IMR-90 (cell line): Measurements from ENCODE around the gene NECAB2. TPM values are rescaled to one million over a fixed set of nuclear protein-coding genes. Genes with fewer than 3 reads are reported as not detected.
A peak's percentile ranks its signal among the peaks of the same experiment; 100 is the strongest.

Experiments
- ATAC-seq: fragments of 200-7000 bp; cut with Tn5 transposase; 2 replicates; pipeline ENCODE4 v1.9.1; 2020; ENCODE audit warnings: low read depth, mild to moderate bottlenecking, moderate library complexity
- BruUV-seq: library from RNA; stranded (reverse); fragments of 400-500 nt; replicated peaks from 2 replicates; lab custom pipeline; 2021; lab: Mats Ljungman, UMichigan
- CTCF ChIA-PET: fragments of 300-600 bp; formaldehyde crosslinking; extraction: SDS; loops from one replicate; lab custom pipeline; 2021; ENCODE audit warnings: antibody characterized with exemption; lab: Yijun Ruan, JAX
- POLR2A ChIA-PET: fragments of 300-600 bp; sonication (Branson Sonifier 250); formaldehyde crosslinking; loops from one replicate; lab custom pipeline; 2022; ENCODE audit warnings: antibody characterized with exemption; ENCODE audit not compliant: unreplicated experiment; lab: Charles Lee
- DNase-seq: peaks from one replicate; pipeline ENCODE4 v3.0.0; 2013
- H2AFZ ChIP-seq: replicated peaks from 2 replicates; pipeline ENCODE3; 2013; ENCODE audit warnings: low read length, mild to moderate bottlenecking; ENCODE audit not compliant: poor library complexity
- H2AK5ac ChIP-seq: 2 replicates; pipeline ENCODE4 v1.6.1; 2013; ENCODE audit warnings: low read depth, low read length, inconsistent platforms
- H2AK9ac ChIP-seq: replicated peaks from 2 replicates; pipeline ENCODE3; 2013; ENCODE audit warnings: mild to moderate bottlenecking, low read depth, low read length, moderate library complexity; ENCODE audit not compliant: poor library complexity
- H2BK120ac ChIP-seq: 2 replicates; pipeline ENCODE4 v1.6.1; 2013; ENCODE audit warnings: low read depth, low read length, inconsistent platforms
- H2BK15ac ChIP-seq: 3 replicates; pipeline ENCODE4 v1.6.1; 2013; ENCODE audit warnings: low read depth, low read length, inconsistent platforms
- H2BK20ac ChIP-seq: 2 replicates; pipeline ENCODE4 v1.6.1; 2013; ENCODE audit warnings: low read depth, mild to moderate bottlenecking, inconsistent platforms, low read length, moderate library complexity
- H2BK5ac ChIP-seq: 2 replicates; pipeline ENCODE4 v1.6.1; 2013; ENCODE audit warnings: mild to moderate bottlenecking, low read depth, low read length, inconsistent platforms; ENCODE audit not compliant: poor library complexity, severe bottlenecking
- H3K14ac ChIP-seq: replicated peaks from 2 replicates; pipeline ENCODE4 v1.6.1; 2013; ENCODE audit warnings: low read depth, low read length, inconsistent platforms
- H3K18ac ChIP-seq: 2 replicates; pipeline ENCODE4 v1.6.1; 2013; ENCODE audit warnings: low read depth, low read length, control low read depth
- H3K23ac ChIP-seq: 2 replicates; pipeline ENCODE4 v1.6.1; 2013; ENCODE audit warnings: low read depth, low read length, inconsistent platforms
- H3K27ac ChIP-seq: 2 replicates; pipeline ENCODE4 v1.5.1; 2013; ENCODE audit warnings: mild to moderate bottlenecking, control low read depth, low read length; ENCODE audit not compliant: insufficient read depth
- H3K27me3 ChIP-seq: 2 replicates; pipeline ENCODE4 v1.6.1; 2013; ENCODE audit warnings: low read length; ENCODE audit not compliant: control insufficient read depth, insufficient read depth
- H3K36me3 ChIP-seq: 2 replicates; pipeline ENCODE4 v1.6.1; 2013; ENCODE audit warnings: low read length, mixed read lengths; ENCODE audit not compliant: control insufficient read depth, insufficient read depth
- H3K4ac ChIP-seq: 2 replicates; pipeline ENCODE4 v1.6.1; 2013; ENCODE audit warnings: low read depth, low read length, inconsistent platforms
- H3K4me1 ChIP-seq: 2 replicates; pipeline ENCODE4 v1.6.1; 2013; ENCODE audit warnings: low read length, mixed read lengths; ENCODE audit not compliant: control insufficient read depth, insufficient read depth
- H3K4me2 ChIP-seq: 2 replicates; pipeline ENCODE4 v1.6.1; 2013; ENCODE audit warnings: low read depth, mild to moderate bottlenecking, control low read depth, low read length, moderate library complexity
- H3K4me3 ChIP-seq: 2 replicates; pipeline ENCODE4 v1.5.1; 2013; ENCODE audit warnings: low read depth, mild to moderate bottlenecking, control low read depth, low read length, moderate library complexity; ENCODE audit not compliant: insufficient read depth
- H3K56ac ChIP-seq: 2 replicates; pipeline ENCODE4 v1.6.1; 2013; ENCODE audit warnings: low read length, inconsistent platforms; ENCODE audit not compliant: insufficient read depth; ENCODE audit errors: extremely low read depth
- H3K79me1 ChIP-seq, 2 experiments: 2 replicates each; pipeline ENCODE4 v1.6.1; 2013; ENCODE audit warnings: low read length in 2 of 2, inconsistent platforms in 1 of 2, low read depth in 1 of 2
- H3K9ac ChIP-seq: 2 replicates; pipeline ENCODE4 v1.6.1; 2013; ENCODE audit warnings: low read depth, low read length, control low read depth
- H3K9me1 ChIP-seq: 2 replicates; pipeline ENCODE4 v1.6.1; 2013; ENCODE audit warnings: low read length, inconsistent platforms; ENCODE audit not compliant: insufficient read depth
- H3K9me3 ChIP-seq: 2 replicates; pipeline ENCODE4 v1.6.1; 2013; ENCODE audit warnings: low read length; ENCODE audit not compliant: control insufficient read depth, insufficient read depth
- H4K20me1 ChIP-seq: 2 replicates; pipeline ENCODE4 v1.6.1; 2013; ENCODE audit warnings: low read length, inconsistent platforms; ENCODE audit not compliant: insufficient read depth
- H4K5ac ChIP-seq: 2 replicates; pipeline ENCODE4 v1.6.1; 2013; ENCODE audit warnings: mild to moderate bottlenecking, low read depth, low read length, control low read depth
- H4K8ac ChIP-seq, 2 experiments: 2 replicates each; pipeline ENCODE4 v1.6.1; 2013; ENCODE audit warnings: low read depth in 2 of 2, low read length in 2 of 2, control low read depth in 1 of 2, inconsistent platforms in 1 of 2
- H4K91ac ChIP-seq: 2 replicates; pipeline ENCODE4 v1.6.1; 2013; ENCODE audit warnings: low read depth, low read length, inconsistent platforms; ENCODE audit not compliant: insufficient read depth
- CEBPB ChIP-seq: IDR thresholded peaks from 2 replicates; pipeline ENCODE4 v1.6.1; 2012; ENCODE audit warnings: low read depth, low read length, improper control_type of control experiment
- FOS ChIP-seq: fragments of 150-350 bp; IDR thresholded peaks from 2 replicates; pipeline ENCODE4 v1.6.1; 2016; ENCODE audit warnings: low read depth, low read length
- MAFK ChIP-seq: IDR thresholded peaks from 2 replicates; pipeline ENCODE4 v1.6.1; 2012; ENCODE audit warnings: low read depth, low read length, improper control_type of control experiment
- MAZ ChIP-seq: IDR thresholded peaks from 2 replicates; pipeline ENCODE4 v1.6.1; 2012; ENCODE audit warnings: low read depth, mild to moderate bottlenecking, low read length, improper control_type of control experiment, moderate library complexity, borderline replicate concordance
- MXI1 ChIP-seq: IDR thresholded peaks from 2 replicates; pipeline ENCODE4 v1.6.1; 2012; ENCODE audit warnings: low read depth, mild to moderate bottlenecking, low read length, moderate library complexity, borderline replicate concordance
- NFE2L2 ChIP-seq: fragments of 150-350 bp; IDR thresholded peaks from 2 replicates; pipeline ENCODE4 v1.6.1; 2016; ENCODE audit warnings: low read depth, mild to moderate bottlenecking, low read length
- POLR2A ChIP-seq: IDR thresholded peaks from 2 replicates; pipeline ENCODE4 v1.6.1; 2012; ENCODE audit warnings: mild to moderate bottlenecking, low read depth, low read length
- RAD21 ChIP-seq: IDR thresholded peaks from 2 replicates; pipeline ENCODE4 v1.6.1; 2012; ENCODE audit warnings: low read length, improper control_type of control experiment
- RFX5 ChIP-seq: IDR thresholded peaks from 2 replicates; pipeline ENCODE4 v1.8.0; 2012; ENCODE audit warnings: low read depth, mild to moderate bottlenecking, low read length, moderate library complexity
- SMC3 ChIP-seq: fragments of 150-350 bp; IDR thresholded peaks from 2 replicates; pipeline ENCODE4 v1.6.1; 2016; ENCODE audit warnings: low read depth, mild to moderate bottlenecking, antibody characterized with exemption, low read length, moderate library complexity
- WGBS, 2 experiments: methylation state at CpG; one replicate each; pipeline versions ENCODE4 v1.1.5 to v1.1.7; 2013; ENCODE audit warnings: missing lambda C conversion rate in 2 of 2; ENCODE audit not compliant: insufficient read length in 1 of 2; ENCODE audit errors: extremely low coverage in 2 of 2; 5-methylcytosine and 5-hydroxymethylcytosine counted together
- dilution Hi-C: fragments of 300-500 bp; cut with HindIII; formaldehyde crosslinking; loops from one replicate; pipeline ENCODE4 v1.14.3; 2018; ENCODE audit warnings: low sequenced_read_pairs; ENCODE audit not compliant: unreplicated experiment
- in situ Hi-C: fragments of 300-500 bp; cut with MboI; formaldehyde crosslinking; loops from 3 replicates; pipeline ENCODE4 v1.14.3; 2019; ENCODE audit warnings: low sequenced_read_pairs, inconsistent platforms, mixed read lengths
- intact Hi-C: fragments of 100-400 bp; cut with micrococcal nuclease; formaldehyde crosslinking; loops from 2 replicates; pipeline ENCODE4 v1.10.0; 2022
- polyA plus RNA-seq, 3 experiments: library from polyadenylated mRNA; depleted of rRNA; stranded (reverse); fragments of >200 nt; gene quantifications; 2 replicates each; pipeline ENCODE4 v1.2.3, GENCODE V29; 2012; ENCODE audit warnings: low replicate concordance in 1 of 3
- total RNA-seq: library from RNA; depleted of rRNA; stranded (reverse); fragments of >200 nt; gene quantifications from 2 replicates; pipeline ENCODE4 v1.2.3, GENCODE V29; 2012
- TF ChIP-seq, protein P1 (sequence below): fragments of 150-350 bp; IDR thresholded peaks from 2 replicates; pipeline ENCODE4 v1.6.1; 2016; ENCODE audit warnings: low read depth, mild to moderate bottlenecking, low read length, moderate library complexity, borderline replicate concordance
- TF ChIP-seq, protein P2 (sequence below): fragments of 150-350 bp; IDR thresholded peaks from 2 replicates; pipeline ENCODE4 v1.6.1; 2017; ENCODE audit warnings: mild to moderate bottlenecking, antibody characterized with exemption, low read length, low read depth
- TF ChIP-seq, protein P3 (sequence below): conservative IDR thresholded peaks from 2 replicates; pipeline ENCODE4 v1.5.1; 2012; ENCODE audit warnings: mild to moderate bottlenecking, low read depth, low read length, improper control_type of control experiment

Gene NECAB2
- total and polyA plus RNA-seq, 2 of the 4 experiments (the other 2 are of a cell fraction), result 0.27 TPM; not detected in 1

DNA sequence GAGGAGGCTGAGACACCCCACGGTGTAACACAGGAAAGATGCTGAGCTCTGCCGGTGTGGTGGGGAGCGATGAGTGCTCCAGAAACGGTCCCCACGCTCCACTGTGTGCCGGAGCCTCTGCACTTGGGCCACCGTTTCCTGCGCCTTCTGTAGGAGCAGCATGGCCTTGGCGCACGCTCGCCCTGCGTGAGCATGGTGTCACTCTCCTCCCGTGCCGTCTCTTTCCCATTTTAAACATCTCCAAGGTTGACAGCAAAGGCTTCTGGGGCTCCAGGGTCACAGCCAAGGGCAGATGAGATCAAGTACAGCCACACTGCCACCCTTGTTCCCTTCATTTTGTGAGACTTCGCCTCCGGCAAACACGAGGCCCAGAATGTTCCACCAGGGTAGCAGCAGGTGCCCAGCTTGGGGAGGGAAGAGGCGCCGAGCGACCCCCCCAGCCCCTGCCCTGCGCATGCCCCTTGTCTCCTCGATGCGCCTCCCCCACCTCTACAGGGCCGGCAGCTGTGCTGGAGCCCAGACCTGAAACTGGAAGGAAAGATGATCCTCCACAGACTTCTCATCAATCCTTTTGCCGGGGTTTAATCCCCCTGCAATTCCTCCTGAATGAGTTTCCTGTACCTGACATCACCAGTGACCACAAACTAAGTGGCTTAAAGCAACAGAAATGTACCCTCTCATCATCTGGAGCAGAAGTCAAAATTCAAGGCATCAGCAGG lies 34.9 kb upstream of the NECAB2 start:
- H4K20me1 ChIP-seq, result no peaks in the 10 kb centered on the region
- peak overlapping the region; percentile 3 for H2AFZ ChIP-seq
- no peak overlapping the region for H2BK5ac ChIP-seq
- no peak overlapping the region for H4K5ac ChIP-seq
- no peak overlapping the region for H3K27ac ChIP-seq
- no TSS peak for BruUV-seq
- no peaks in the 10 kb centered on the region for H3K9me3 ChIP-seq
- dilution Hi-C loops, result no loop called here
- no peak overlapping the region for H3K4me3 ChIP-seq
- in situ Hi-C loops, result no loop called here
- no peak overlapping the region for H2BK20ac ChIP-seq
- H4K8ac ChIP-seq, result no peak overlapping the region
- no peak; the same call in 1 of the 2 replicates for ATAC-seq
- no peak overlapping the region for H4K91ac ChIP-seq
- CTCF ChIA-PET, result no interaction called here
- no peaks in the 10 kb centered on the region for H3K36me3 ChIP-seq
- no peaks in the 10 kb centered on the region for H3K79me1 ChIP-seq
- H3K14ac ChIP-seq, result no peak overlapping the region
- no peak overlapping the region for H3K4ac ChIP-seq
- no peaks in the 10 kb centered on the region; the same call in 1 of the 2 replicates for H3K27me3 ChIP-seq
- 94% methylated on average over 15 of the region's 25 CpGs; no CpG with 5 or more reads in 1 of the 2 experiments for WGBS, 2 experiments
- H3K9me1 ChIP-seq, result no peaks in the 10 kb centered on the region; the same call in 1 of the 2 replicates
- no peak overlapping the region for H2BK15ac ChIP-seq
- no peak overlapping the region for H2AK9ac ChIP-seq
- peak; percentile 66 for DNase-seq
- no peak overlapping the region for H2AK5ac ChIP-seq
- no peak overlapping the region for H2BK120ac ChIP-seq
- no peak overlapping the region for H3K18ac ChIP-seq
- H3K23ac ChIP-seq, result no peak overlapping the region
- no peak overlapping the region for H3K4me2 ChIP-seq
- no peak overlapping the region for H3K56ac ChIP-seq
- POLR2A ChIA-PET, result no interaction called here
- no peak overlapping the region for H3K9ac ChIP-seq
- intact Hi-C loops, result no loop called here
- H3K4me1 ChIP-seq, result peaks cover 8% of the 10 kb centered on the region
- TF ChIP-seq, protein P1, sequence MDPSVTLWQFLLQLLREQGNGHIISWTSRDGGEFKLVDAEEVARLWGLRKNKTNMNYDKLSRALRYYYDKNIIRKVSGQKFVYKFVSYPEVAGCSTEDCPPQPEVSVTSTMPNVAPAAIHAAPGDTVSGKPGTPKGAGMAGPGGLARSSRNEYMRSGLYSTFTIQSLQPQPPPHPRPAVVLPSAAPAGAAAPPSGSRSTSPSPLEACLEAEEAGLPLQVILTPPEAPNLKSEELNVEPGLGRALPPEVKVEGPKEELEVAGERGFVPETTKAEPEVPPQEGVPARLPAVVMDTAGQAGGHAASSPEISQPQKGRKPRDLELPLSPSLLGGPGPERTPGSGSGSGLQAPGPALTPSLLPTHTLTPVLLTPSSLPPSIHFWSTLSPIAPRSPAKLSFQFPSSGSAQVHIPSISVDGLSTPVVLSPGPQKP, result no peak
- TF ChIP-seq MAFK (no peak), RAD21 (no peak), MAZ (no peak), SMC3 (no peak), MXI1 (no peak), FOS (no peak), RFX5 (no peak), NFE2L2 (no peak), POLR2A (no peak), CEBPB (no peak)
- TF ChIP-seq, protein P2, sequence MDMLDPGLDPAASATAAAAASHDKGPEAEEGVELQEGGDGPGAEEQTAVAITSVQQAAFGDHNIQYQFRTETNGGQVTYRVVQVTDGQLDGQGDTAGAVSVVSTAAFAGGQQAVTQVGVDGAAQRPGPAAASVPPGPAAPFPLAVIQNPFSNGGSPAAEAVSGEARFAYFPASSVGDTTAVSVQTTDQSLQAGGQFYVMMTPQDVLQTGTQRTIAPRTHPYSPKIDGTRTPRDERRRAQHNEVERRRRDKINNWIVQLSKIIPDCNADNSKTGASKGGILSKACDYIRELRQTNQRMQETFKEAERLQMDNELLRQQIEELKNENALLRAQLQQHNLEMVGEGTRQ, result no peak
- TF ChIP-seq, protein P3, sequence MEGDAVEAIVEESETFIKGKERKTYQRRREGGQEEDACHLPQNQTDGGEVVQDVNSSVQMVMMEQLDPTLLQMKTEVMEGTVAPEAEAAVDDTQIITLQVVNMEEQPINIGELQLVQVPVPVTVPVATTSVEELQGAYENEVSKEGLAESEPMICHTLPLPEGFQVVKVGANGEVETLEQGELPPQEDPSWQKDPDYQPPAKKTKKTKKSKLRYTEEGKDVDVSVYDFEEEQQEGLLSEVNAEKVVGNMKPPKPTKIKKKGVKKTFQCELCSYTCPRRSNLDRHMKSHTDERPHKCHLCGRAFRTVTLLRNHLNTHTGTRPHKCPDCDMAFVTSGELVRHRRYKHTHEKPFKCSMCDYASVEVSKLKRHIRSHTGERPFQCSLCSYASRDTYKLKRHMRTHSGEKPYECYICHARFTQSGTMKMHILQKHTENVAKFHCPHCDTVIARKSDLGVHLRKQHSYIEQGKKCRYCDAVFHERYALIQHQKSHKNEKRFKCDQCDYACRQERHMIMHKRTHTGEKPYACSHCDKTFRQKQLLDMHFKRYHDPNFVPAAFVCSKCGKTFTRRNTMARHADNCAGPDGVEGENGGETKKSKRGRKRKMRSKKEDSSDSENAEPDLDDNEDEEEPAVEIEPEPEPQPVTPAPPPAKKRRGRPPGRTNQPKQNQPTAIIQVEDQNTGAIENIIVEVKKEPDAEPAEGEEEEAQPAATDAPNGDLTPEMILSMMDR, result no peak
